GM18861 (cell line): Measurements from ENCODE around the gene PIK3R3.

Experiments used
- ATAC-seq: cut with Tn5 transposase; IDR thresholded peaks from one replicate; pipeline ENCODE4 v1.9.1; 2021; ENCODE audit not compliant: unreplicated experiment

PIK3R3 gene

GRCh38 chr1:46158312-46159281 lies 26.2 kb upstream of the PIK3R3 start:
- peak; percentile 87 for ATAC-seq

DNA sequence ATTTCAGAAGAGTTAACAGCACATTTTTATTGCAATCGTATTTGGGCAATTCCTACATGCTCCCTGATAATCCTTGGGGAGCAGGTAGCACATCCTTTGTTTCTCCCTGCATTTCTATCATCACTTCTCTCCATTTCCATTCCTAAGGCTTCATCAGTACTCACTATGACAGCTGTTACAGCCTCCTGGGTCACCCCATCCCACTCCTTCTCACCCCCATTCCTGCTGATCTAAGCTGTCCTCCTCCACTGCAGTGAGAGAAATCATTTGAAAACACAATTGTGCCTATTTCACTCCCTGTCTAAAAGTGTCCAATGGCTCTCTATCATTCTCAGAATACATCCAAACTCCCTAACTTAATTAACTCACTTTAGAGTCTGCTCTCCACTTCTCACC lies 25.5 kb upstream of the PIK3R3 start:
- ATAC-seq = no peak

GRCh38 chr1:46153732-46154131 lies 21.3 kb upstream of the PIK3R3 start:
- ATAC-seq = no peak

DNA sequence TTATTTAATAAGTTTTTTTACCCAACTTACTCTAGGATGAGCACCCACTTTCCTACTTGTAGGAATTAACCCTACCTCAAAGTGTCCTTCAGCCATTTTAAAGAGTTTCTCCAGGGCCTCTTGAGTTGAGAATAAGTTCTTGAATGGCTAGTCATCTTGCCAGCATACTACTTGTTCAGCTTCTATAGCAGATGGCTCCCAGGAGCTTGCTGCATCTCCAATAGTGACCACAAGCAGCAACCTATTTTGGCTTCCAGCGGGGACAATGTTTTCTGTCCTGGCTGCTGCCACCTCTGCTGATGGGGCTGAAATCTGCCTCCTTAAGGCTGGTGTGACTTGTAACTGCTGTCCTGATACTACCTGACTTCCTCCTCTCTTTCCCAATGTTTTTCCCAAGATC lies 20.8 kb upstream of the PIK3R3 start:
- no peak for ATAC-seq

DNA sequence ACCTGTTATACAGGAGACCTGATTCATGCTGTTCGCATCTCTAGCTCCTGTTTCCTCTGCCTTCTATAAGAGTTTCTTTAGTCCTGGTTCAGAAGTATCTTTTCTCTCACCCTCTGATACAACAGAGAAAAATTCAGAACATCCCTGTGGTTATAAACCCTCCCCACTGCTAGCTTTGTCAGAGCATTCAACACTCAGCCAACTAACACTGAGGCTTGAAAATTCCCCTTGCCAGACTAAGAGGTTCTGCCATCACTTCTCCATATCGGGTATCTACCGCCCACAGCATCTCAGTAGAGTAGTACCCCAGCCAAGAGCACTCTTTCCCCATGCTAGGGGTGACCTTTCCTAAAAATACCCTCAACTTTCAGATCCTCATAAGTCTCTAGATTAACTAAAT lies 19.6 kb upstream of the PIK3R3 start:
- no peak for ATAC-seq

- ATAC-seq = no peak
Measured at GRCh38 chr1:46150085-46150484, 17.7 kb upstream of the PIK3R3 start.

DNA sequence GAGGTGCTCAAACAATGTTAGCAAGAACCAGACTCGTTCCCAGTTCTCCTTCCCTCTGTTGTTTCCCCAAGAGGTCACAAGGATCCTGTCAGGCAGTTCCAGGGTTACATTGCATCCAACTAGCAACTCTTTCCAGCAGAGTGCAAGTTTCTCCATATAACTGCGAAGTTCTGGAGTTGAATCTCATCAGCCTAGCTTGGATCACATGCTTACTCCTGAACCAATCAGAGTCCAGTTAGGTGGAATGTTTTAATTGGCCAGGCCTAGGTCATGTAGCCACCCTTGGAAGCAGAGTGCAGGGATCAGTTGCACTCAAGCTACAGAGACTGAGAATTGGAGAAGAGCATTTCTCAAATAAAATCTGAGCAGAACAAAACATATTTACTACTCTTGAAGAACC lies 15.9 kb upstream of the PIK3R3 start:
- no peak for ATAC-seq

GRCh38 chr1:46137916-46138315 lies 5.5 kb upstream of the PIK3R3 start:
- ATAC-seq = no peak

DNA sequence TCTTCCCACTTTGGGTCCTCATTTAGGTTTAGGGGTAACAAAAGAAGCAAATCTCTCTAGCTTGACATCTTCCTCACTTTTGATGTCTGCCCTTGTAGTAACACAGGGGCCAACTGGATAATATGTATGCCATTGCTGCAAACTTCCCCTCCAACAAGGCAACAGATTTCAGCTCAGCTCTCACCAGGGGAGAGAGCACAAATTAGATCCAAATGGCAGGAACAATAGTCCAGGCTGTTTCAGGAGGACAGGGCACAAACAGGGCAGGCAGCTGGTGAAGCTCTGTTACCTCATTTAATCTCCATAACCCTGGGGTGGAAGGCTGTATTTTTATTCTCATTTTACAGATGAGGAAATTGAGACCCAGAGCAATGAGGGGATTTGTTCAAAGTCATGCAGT lies 4.3 kb upstream of the PIK3R3 start:
- no peak for ATAC-seq

GRCh38 chr1:46134660-46135331 lies 2.4 kb upstream of the PIK3R3 start:
- no peak for ATAC-seq

DNA sequence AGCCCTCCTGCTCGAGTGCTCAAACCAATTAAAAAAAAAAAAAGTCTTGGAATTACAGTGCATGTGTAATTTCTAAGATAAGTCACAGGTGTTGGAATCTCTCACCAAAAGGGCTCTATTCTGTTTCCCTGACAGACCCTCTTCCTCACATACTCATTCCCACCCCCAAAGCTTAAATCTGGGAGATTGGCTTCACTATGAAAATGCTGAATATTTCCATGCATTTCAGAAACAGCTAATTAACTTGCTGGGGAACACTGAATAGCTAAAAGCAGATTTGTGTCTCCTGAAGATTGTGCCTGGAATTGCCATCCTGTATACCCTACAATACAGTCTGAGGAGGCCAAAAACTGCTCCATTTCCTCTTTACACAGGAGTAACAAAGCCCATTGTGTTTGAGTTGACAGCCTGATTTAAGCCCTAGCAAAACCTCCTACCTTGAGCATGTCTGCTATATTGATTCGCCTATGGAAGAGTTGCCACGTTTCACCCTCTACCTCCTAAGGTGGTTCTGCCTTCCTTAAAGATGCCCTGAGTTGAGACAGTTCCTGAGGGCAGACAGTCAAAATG lies 1.4 kb upstream of the PIK3R3 start:
- ATAC-seq = no peak

GRCh38 chr1:46133181-46133658 lies 791 bp upstream of the PIK3R3 start:
- ATAC-seq = peak; percentile 34

- ATAC-seq = no peak
Measured at GRCh38 chr1:46131712-46132528, 509 bp downstream of the PIK3R3 start.

DNA sequence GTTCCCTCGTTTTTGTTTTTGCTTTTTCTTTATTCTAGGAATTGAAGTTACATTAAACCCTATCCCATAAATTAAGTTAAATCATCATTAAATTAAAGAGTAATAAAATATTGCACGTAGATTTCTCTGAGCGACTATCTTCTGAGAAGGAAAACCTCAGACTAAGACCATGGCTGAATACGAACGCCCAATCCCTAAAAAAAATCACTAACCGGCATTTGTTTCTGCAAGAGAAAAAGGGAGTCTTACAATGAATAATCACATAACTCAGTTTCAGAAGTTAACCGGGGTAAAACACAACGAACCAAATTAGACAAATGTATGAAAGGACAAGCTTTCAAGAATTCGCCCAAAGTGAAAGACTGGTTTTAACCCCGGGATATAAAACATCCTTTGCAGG lies 1.3 kb downstream of the PIK3R3 start:
- ATAC-seq = no peak

DNA sequence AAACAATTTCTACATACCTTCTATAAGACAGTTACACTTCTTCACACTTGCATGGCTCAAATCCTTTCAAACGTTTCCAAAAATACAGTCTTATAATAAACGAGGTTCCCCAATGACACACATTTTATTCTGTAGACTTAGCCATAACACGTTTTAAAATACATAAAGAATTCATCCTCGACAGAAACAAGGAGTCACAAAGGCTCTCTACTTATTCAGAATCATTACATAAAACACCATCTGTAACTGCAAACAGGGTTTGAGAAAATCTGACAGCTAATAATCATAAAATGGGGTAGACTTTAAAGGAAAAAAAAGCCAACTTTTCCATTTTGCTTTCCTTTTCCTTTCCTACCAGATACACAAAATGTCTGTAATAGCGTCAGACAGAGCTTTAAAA lies 1.8 kb downstream of the PIK3R3 start:
- no peak for ATAC-seq

DNA sequence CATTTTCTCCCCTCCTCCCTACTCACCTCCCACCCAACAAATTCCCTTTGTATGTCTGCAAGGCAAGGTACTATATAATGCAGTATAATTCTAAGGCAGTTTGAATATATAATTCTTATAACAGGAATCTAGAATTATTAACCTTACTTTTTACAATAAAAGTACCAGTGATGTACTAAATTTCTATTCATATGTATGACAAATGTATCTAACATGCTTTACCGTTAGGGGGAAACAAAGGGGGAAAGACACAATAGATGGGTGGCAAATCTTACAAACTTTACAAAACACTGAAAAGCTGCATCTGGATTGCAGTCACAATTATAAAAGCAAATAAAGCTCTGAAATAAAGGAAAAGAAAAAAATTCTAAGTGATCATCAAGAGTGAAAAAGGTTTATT lies 2.3 kb downstream of the PIK3R3 start:
- no peak for ATAC-seq

- no peak for ATAC-seq
Measured at GRCh38 chr1:46128344-46128743, 4.1 kb downstream of the PIK3R3 start.

- ATAC-seq = no peak
Measured at GRCh38 chr1:46118856-46119255, 13.6 kb downstream of the PIK3R3 start.

- no peak for ATAC-seq
Measured at GRCh38 chr1:46117810-46118494, 14.5 kb downstream of the PIK3R3 start.

DNA sequence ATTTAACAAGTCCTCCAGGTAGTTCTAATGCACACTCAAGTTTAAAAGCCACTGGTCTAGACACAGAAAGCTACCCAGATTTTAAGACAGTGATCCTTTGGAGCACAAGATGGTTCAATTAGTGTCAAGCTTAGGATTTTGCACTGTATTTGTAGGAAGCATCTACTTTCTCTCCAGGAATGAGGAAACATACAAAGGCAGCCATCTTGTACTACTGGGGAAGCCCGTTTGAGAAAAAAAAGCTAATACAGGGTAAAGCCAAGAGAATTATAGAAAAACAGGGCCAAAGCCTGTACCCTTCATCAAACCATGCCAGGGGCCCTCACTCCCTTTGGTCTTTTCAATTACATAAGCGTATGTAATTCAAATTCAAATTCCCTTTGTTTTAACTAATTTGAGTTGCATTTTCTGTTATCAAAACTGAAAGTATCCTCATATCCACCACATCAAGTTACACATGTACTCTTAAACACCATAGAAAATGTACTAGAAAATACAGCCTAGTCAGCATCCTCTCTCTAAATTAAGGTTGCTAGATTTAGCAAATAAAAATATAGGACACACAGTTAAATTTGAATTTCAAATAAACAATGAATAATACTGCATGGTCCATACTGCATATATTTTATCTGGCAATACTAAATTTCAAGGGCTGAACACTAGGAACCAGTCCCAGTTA lies 17.4 kb downstream of the PIK3R3 start:
- no peak for ATAC-seq
